HG03025 (cell line): Measurements from ENCODE around the gene ACAP2.
"Not testable (repeated sequence)": the region's sequence is repeated elsewhere in the genome, so short reads cannot be mapped to it uniquely, and the experiment has no call there.

Experiments used
- ATAC-seq: cut with Tn5 transposase; IDR thresholded peaks from one replicate; pipeline ENCODE4 v1.9.1; 2021; ENCODE audit warnings: mild to moderate bottlenecking, moderate library complexity; ENCODE audit not compliant: unreplicated experiment, low FRiP score

ACAP2 gene

DNA sequence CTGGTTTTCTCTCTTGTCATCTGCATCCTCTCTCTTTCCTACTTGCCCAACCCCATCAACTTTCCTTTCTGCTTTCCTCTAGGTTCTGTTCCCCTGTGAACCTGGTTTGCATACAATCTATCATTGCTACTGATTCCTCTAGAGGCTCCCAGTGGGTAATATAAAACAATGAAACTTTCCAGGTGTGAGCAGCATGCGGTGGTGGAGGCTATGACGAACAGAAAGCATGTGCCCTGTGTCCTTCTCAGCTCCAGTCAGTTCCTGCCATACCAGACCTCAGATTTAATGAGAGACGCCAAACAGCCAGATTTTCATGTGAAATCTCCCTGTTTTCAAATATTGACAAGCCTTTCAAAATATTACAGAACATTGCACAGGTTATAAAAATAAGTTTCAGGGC, 3.5 kb upstream of the ACAP2 start:
- ATAC-seq = no peak

DNA sequence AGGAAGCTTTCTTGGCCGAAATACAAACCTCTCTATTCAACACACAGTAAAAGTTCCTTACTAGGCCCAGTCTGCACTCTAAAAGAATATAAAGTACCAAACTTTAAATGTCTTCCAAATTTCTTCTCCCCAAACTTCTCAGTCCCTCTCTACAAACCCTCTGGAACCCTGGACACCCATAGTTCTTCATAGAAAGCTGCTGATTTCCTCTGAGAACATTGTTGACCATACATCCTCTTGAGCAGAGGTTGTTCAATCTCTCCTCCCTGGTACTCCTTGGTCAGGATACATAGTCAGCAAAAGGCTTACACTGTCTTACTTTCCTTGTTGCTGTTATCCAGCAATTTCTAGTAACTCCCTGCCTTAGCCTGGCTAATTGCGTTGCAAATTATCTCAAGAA, 3.1 kb upstream of the ACAP2 start:
- no peak for ATAC-seq

DNA sequence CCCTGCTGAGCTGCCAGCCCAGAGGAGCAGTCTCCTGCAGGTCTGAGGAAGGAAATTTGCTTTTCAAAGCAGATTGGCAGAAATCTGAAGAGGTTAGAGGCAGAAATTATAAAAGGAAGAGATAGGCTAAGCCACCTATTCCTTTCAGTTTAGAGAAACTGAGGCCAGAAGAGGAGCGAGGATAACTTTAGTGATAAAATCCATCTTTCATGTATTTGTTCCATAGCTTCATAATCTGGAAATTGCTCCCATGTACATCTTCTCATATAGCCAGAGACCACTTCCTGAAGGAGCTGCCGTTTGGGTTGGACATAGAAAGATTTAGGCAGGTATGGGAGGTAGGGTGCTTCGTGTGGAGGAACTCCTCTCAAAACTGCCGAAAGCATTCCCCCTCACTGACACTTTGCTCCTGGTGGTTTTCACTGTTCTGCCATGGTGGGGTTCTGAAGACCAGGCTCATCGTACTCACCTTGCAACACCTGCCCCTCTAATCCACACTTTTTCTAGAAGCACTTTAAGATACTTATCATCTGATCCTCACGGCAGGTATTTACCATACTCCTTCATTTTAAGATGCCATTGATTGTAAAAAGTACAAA, 670 bp upstream of the ACAP2 start:
- no peak for ATAC-seq

DNA sequence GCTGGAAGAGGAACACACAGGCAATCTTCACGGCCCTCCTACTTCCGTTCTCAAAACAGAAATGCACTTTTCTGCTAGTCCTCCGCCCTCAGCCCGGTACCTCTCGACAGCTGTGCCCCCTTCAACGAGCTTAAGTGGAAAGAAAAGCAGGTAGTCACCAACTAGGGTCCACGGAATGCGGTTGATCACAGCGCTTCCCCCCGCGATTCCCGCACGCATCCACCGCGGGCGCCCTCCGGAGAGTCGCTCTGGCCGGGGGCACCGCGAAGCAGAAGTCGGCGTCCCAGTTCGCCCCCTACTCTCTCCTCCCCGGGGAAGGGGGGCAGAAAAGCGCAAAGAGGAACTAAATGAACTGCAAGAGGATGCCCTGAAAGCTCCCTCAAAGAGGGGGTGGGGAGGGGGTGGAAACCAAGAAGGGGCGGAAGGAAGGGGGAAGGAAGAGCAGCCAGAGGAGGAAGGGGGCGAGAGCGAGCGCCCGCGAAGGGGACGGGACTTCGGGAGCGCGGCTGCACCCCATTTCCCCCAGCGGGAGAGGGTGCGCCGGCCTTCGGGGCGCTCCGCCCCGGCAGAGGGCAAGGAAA, 738 bp downstream of the ACAP2 start:
- ATAC-seq = peak; percentile 8

DNA sequence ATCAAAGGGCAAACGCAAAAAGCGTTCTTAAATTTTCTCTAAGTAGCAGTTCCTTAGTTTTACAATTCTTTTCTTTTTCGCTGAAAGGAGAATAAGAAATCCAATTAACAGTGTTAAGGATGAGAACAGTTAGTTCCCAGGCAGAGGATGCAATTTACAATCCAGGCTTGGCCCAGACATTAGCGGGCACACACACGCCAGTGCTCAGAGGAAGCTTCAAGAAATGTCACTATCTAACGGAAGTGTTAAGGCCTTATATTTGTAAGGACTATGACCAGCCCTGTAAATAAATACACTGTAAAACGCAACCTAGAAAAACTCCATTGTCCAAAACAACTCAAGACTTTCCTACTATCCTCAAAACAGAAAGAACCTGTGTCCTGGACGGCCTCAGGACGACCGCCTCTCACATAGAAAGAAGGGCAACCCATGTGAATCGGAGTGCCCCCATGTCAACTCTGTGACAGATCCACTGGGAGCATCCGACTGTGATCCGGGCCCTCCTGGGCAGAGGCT, 1.3 kb downstream of the ACAP2 start:
- no peak for ATAC-seq

DNA sequence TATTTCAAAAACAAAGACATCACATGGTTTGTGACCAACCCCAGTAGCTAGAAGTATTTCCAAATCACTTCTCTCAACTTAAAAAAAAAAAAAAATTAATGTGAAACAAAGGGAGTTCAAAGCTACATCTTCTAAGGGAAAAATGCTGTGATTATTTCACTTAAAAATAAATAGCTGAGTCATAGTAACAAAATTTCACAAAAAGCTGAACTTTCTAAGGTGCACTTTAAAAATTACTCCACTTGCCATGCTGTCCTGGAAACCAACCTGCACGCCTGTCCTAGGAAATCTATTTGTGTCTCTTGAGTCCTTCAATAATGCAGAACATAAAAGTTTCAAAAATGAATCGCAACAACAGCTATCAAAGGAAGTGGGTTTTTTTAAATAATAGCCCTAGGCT, 1.8 kb downstream of the ACAP2 start:
- no peak for ATAC-seq

DNA sequence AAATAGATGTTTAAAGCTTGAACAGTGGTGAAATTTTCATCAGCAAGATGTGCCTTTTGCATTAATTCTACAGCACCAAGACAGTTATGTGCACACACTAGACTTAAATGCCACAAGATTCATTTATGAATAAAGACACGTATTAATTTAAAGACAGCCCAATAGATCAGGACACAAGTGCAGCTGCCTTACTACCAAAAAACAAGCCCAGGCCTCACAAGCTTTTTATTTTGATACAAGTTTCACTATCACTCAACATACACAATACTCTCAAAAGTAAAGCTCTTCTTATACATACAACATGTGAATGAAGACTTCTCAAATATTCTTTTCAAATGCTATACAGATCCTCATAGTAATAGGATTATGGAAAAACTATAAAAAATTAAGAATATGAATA, 2.4 kb downstream of the ACAP2 start:
- no peak for ATAC-seq

DNA sequence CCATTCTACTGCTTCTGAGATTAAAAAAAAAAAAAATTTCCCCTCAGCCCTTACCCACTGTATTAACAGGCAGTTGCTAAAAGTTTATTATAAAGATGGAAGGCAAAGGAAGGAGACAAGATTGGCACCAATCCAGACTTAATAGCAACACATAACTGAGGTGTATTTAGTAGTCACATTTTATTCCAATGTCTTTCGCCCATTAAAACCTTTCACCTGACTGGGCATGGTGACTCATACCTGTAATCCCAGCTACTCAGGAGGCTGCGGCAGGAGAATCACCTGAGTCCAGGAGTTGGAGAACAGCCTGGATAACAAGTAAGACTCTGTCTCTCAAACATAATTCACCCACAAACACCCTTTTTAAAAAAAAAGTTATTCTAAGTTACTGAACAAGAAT, 4.4 kb downstream of the ACAP2 start:
- ATAC-seq = no peak

DNA sequence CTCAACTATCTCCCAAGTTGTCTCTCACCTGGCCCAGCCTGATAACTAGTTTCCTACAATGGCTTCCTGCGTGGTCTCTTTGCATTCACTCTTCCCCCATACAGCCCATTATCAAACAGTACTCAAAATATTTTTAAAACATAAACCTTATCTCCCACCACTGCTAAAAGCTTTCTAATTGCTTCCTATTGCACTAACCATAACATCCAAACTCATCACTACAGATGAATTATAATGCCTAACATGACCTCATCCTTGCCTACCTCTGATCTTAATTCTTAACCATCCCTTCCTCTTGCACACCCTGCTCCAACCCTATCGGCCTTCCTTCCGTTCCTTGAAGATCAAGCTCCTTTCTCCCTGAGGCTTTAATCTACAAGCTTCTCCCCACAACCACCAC, 17.0 kb downstream of the ACAP2 start:
- ATAC-seq = no peak

DNA sequence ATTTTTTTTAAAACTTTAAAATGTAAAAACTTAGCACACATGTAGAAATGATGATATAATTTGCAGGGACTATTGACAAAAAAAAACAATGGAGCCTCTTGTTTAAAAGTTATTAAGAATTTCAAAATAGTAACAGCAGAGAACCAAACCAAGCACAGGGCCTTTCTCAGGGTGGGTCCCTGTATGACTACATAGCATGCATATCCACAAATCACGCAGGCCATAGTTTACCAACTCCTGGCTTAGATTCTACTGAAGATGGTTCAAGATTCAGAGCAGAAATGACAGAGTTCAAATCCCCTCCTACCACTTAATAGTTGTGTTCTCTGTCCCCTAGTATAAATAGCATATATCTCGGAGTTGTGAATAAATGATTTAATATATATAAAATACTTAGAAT, 19.0 kb downstream of the ACAP2 start:
- ATAC-seq = no peak

DNA sequence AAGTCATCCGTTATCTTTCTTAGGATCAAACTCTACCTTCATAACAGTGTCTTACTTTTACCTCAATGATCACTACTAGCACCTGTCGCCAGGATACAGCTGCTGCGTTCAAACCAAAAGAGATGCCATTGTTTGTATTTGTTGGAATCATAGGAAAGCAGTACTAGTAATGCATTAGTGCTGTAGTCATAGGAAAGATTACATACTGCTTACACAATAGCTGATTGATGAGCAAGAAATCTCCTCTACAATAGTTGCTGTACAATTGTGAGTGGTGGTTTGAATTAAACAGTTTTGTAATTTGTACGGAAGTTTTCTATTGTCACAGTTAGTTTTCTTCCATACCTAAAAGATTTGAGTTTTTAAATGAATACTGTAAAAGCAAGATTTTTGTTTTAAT, 21.4 kb downstream of the ACAP2 start:
- ATAC-seq = no peak

DNA sequence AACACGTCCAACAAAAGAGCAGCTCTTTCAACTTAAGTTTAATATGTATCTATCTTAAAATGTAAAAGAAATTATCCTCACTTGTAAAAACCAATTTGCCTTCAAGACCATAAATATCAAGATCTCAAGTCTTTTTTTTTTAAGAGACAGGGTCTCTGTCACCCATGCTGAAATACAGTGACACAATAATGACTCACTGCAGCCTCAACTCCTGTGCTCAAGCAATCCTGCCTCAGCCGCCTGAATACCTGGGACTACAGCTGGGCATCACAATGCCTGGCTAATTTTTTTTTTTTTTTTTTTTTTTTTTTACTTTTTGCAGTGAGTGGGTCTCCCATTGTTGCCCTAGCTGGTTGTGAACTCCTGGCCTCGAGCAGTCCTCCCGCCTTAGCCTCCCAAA, 26.0 kb downstream of the ACAP2 start:
- ATAC-seq = no peak

DNA sequence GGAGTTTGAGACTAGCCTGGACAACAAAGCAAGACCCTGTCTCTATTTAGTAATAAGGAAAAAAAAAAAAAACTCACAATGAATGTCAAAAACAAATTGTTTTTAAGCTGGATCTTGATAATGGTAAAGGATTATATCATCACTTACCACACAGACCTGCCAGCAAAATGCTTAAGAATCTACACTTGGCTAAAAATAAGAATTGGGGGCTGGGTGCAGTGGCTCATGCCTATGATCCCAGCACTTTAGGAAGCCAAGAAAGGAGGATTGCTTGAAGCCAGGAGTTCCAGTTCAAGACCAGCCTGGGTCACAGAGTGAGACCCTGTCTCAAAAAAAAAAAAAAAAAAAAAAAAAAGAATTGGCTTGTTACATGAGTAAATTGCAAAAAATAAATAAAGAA, 31.0 kb downstream of the ACAP2 start:
- no peak for ATAC-seq

DNA sequence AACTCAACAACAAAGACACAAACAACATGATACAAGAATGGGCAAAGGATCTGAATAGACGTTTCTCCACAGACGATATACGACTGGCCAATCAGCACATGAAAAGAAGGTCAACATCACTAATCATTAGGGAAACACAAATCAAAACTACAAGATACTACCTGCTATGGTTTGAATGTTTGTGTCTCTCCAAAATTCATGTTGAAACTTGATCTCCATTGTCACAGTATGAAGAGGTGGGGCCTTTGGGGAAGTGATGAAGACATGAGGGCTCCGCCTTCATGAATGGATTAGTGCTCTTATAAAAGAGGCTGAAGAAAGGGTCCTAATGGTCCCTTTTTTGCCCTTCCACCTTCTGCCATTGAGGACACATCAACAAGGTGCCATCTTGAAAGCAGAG, 32.3 kb downstream of the ACAP2 start:
- ATAC-seq = no peak

DNA sequence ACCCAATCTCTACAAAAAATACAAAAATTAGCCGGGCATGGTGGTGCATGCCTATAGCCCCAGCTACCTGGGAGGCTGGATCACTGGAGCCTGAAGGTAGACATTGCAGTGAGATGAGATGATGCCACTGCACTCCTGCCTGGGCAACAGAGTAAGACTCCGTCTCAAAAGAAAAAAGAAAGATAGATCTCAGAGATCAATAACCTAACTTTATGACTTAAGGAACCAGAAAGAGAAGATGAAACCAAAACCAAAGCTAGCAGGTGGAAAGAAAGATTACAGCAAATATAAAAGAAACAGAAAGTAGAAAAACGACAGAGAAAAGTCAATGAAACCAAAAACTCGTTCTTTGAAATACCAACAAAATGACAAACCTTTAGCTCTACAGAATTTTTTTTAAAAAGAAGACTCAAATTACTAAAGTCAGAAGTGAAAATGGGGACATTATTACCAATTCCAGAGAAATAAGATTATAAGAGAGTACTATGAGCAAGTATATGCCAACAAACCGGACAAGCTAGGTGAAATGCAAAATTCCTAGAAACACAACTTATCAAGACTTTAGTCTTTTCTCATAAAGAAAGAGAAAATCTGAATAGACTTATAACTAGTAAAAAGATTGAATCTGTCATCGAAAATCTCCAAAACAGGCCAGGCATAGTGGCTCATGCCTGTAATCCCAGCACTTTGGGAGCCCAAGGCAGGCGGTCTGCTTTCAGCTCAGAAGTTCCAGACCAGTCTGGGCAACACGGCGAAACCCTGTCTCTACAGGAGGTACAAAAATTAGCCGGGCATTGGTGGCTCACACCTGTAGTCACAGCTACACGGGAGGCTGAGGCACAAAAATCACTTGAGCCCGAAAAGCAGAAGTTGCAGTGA, 35.0 kb downstream of the ACAP2 start:
- no peak for ATAC-seq

DNA sequence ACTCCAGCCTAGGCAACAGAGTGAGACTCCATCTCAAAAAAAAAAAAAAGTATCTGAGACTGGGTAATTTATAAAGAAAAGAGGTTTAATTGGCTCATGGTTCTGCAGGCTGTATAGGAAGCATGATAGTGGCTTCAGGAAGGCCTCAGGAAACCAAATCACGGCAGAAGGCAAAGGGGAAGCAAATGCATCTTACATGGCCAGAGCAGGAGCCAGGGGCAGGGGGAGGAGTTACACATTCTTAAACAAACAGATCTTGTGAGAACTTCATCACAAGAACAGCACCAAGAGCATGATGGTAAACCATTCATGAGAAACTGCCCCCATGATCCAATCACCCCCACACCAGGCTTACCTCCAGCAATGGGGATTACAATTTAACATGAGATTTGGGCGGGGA, 37.2 kb downstream of the ACAP2 start:
- no peak for ATAC-seq

DNA sequence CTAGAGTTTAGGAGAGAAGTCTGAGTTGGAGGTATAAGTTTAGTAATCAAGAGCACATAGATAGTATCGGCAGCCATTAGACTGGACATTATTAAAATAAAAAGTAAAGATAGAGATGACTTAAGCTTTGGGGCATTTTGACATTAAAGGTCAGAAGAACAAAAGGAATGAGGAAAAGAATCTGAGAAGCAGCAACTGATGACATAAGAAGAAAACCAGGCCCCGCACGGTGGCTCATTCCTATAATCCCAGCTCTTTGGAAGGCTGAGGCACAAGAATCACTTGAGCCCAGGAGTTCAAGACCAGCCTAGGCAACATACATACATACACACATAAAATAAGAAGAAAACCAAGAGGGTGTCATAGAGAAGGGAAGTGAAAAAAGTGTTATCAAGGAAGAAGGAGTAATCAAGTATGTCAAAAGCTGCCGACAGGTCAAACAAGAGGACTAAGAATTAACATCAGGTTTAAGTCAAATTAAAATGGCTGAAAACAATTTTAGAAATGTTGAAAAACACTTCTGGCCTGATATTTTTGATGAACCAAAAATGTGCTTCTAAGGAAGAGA, 38.9 kb downstream of the ACAP2 start:
- no peak for ATAC-seq

DNA sequence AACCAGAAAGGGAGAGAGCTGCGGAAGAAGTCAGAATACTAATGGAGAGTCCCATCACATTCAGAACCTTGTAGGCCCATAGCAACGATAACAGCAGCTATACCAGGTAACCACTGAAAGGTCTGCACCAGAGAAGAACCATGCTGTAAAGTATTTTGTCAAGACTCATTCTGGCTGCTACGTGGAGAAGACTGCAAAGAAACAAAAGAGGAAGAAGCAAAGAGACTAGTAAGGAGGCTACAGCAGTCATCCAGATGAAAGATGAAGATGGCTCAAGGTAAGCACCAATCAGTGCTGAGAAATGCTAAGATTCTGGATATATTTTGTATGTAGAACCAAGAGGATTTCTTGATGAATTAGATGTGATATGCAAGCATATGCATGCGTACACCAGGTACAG, 39.6 kb downstream of the ACAP2 start:
- ATAC-seq = no peak

DNA sequence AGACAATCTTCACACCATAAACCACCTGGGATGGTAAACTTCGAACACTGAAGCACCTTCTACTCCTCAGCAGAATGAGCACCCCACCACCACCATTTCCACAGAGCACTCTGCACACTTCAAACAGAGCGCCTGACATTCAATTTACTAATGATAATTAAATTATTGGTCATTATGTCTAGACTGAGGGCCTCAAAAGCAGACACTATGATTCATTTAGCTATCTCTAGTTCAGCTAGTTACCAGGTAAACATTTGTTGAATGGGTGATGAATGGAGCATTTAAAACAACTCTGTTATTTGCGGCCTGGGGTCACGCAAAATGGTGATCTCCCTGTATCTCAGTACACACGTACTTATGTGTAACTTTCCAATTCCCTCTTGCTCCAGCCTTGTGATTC, 40.9 kb downstream of the ACAP2 start:
- ATAC-seq = no peak

DNA sequence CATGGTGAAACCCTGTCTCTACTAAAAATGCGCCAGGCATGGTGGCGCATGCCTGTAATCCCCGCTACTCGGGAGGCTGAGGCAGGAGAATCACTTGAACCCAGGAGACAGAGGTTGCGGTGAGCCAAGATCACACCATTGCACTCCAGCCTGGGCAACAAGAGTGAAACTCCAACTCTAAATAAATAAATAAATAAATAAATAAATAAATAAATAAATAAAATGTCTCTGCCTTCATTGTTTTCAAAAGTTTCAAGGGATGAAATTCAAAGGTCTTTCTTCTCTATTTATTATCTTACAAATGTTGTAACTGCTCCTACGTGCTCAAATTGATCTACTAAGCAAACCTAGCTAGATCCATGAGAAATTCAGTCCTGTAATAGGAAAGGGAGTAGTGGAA, 44.4 kb downstream of the ACAP2 start:
- not testable (repeated sequence) for ATAC-seq

DNA sequence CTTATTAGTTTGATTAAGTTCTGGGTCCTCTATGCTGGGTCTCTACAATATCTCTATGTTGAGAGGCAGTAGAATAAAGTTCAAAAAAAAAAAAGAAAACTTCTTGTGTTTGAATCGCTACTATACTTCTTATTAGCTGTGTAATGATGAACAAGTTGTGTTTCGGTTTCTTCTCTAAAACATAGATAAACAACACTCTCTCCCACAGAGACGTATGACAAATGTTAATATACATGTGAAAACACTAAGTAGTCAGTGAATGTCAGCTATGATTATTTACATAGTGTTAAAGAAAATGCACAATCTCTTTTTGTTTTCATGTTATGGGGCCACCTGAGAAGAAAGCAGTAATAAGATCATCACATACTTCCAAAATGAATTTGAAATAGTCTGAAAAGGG, 45.3 kb downstream of the ACAP2 start:
- no peak for ATAC-seq
